Neural crest cell (in vitro differentiated cells): ENCODE measurements around the gene IRGC. TPM values are rescaled to one million over a fixed set of nuclear protein-coding genes. Genes with fewer than 3 reads are reported as not detected.
"Not testable (repeated sequence)": the region's sequence is repeated elsewhere in the genome, so short reads cannot be mapped to it uniquely, and the experiment has no call there.

Experiments
- DNase-seq: peaks from one replicate; pipeline ENCODE4 v3.0.0; 2021; ENCODE audit warnings: low read depth, mixed read lengths, low spot score
- H3K27ac Mint-ChIP-seq: one replicate; pipeline ENCODE4 v1.8.0; 2021; ENCODE audit warnings: mild to moderate bottlenecking, mixed read lengths; ENCODE audit not compliant: unreplicated experiment
- H3K27me3 Mint-ChIP-seq: 2 replicates; pipeline ENCODE4 v1.8.0; 2021; ENCODE audit warnings: low read depth, mild to moderate bottlenecking, mixed read lengths
- H3K36me3 Mint-ChIP-seq: 2 replicates; pipeline ENCODE4 v1.8.0; 2021; ENCODE audit warnings: low read depth, mild to moderate bottlenecking, mixed read lengths
- H3K4me1 Mint-ChIP-seq: 2 replicates; pipeline ENCODE4 v1.8.0; 2021; ENCODE audit warnings: mixed read lengths
- H3K4me3 Mint-ChIP-seq: one replicate; pipeline ENCODE4 v1.8.0; 2021; ENCODE audit warnings: mild to moderate bottlenecking, mixed read lengths
- H3K9me3 Mint-ChIP-seq: 2 replicates; pipeline ENCODE4 v1.8.0; 2021; ENCODE audit warnings: mixed read lengths
- CTCF ChIP-seq: fragments of 200-600 bp; sonication (generic); conservative IDR thresholded peaks from 2 replicates; pipeline ENCODE4 v1.5.0; 2021; ENCODE audit warnings: antibody characterized with exemption, mild to moderate bottlenecking
- total RNA-seq: library from RNA; stranded (reverse); gene quantifications from 2 replicates; pipeline ENCODE4 v1.2.1, GENCODE V29; 2021

IRGC gene
- total RNA-seq, 1 donor from 2014 or later: not detected

- peaks cover 27% of the 10 kb centered on the region for H3K27me3 Mint-ChIP-seq
- H3K27ac Mint-ChIP-seq: no peak overlapping the region
- no peak for TF ChIP-seq CTCF
- no peaks in the 10 kb centered on the region for H3K4me1 Mint-ChIP-seq
- no peaks in the 10 kb centered on the region for H3K36me3 Mint-ChIP-seq
- H3K4me3 Mint-ChIP-seq: no peak overlapping the region
- DNase-seq: no peak
- no peaks in the 10 kb centered on the region for H3K9me3 Mint-ChIP-seq
Measured at GRCh38 chr19:43675906-43676305, 40.0 kb upstream of the IRGC start.

GRCh38 chr19:43678512-43679261 is 37.2 kb upstream of the IRGC start:
- DNase-seq: no peak
- Mint-ChIP-seq H3K27ac (no peak overlapping the region), H3K9me3 (no peaks in the 10 kb centered on the region), H3K4me3 (no peak overlapping the region), H3K36me3 (no peaks in the 10 kb centered on the region), H3K27me3 (peaks cover 11% of the 10 kb centered on the region), H3K4me1 (no peaks in the 10 kb centered on the region)
- TF ChIP-seq CTCF: no peak

DNA sequence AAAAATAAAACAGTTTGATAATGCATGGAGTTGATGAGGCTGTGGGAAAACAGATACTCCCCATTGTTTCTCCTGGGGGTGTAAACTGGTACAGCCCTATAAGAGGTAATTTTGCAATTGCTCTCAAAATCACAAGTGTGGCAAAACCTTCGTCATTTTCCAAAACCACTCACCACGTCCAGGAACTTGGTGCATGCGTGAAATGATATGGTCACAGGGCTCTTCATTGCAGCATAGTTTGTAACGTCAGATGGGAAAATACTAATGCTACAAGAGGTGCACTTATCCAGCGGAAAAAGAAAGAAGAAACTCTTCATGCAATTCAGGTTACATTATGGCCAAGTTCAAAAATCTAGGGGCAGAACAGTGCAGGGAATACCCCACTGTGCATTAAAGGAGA is 34.1 kb upstream of the IRGC start:
- Mint-ChIP-seq H3K4me3 (no peak overlapping the region), H3K27ac (no peak overlapping the region), H3K4me1 (no peaks in the 10 kb centered on the region), H3K27me3 (no peaks in the 10 kb centered on the region), H3K9me3 (no peaks in the 10 kb centered on the region), H3K36me3 (no peaks in the 10 kb centered on the region)
- DNase-seq: no peak
- TF ChIP-seq CTCF: no peak

DNA sequence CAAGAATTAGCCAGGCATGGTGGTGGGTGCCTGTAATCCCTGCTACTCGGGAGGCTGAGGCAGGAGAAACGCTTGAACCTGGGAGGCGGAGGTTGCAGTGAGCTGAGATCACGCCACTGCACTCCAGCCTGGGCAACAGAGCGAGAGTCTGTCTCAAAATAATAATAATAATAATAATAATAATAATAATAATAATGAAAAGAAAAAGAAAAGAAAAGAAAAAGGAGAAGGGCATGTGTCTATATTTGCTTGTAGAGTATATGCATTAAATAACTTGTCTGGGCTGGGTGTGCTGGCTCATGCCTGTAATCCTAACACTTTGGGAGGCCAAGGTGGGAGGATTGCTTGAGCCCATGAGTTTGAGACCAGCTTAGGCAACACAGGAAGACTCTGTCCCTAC is 33.6 kb upstream of the IRGC start:
- H3K4me3 Mint-ChIP-seq, H3K4me1 Mint-ChIP-seq, H3K36me3 Mint-ChIP-seq, H3K27me3 Mint-ChIP-seq, H3K27ac Mint-ChIP-seq, DNase-seq, H3K9me3 Mint-ChIP-seq: not testable (repeated sequence)

- no peak for TF ChIP-seq CTCF
- H3K9me3 Mint-ChIP-seq: no peaks in the 10 kb centered on the region
- DNase-seq: no peak
- no peaks in the 10 kb centered on the region for H3K36me3 Mint-ChIP-seq
- no peak overlapping the region for H3K27ac Mint-ChIP-seq
- H3K4me3 Mint-ChIP-seq: no peak overlapping the region
- H3K4me1 Mint-ChIP-seq: peaks cover 11% of the 10 kb centered on the region
- no peaks in the 10 kb centered on the region for H3K27me3 Mint-ChIP-seq
Measured at GRCh38 chr19:43682824-43683661, 32.8 kb upstream of the IRGC start.

DNA sequence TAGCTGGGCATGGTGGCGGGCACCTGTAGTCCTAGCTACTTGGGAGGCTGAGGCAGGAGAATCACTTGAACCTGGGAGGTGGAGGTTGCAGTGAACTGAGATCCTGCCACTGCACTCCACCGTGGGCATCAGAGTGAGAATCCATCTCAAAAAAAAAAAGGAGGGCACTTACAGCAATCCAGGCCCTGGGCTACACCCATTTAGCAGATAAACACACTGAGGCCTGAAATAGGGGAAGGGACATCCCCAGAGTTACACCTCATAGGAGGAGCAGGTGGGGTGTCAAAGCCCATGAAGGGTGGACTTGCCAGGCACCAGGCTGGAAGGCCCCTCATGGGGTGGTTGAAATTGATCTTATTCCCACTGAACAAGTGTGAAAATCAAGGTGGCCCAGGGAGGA is 32.0 kb upstream of the IRGC start:
- no peak for DNase-seq
- no peaks in the 10 kb centered on the region for H3K27me3 Mint-ChIP-seq
- no peak overlapping the region for H3K4me3 Mint-ChIP-seq
- no peaks in the 10 kb centered on the region for H3K36me3 Mint-ChIP-seq
- H3K4me1 Mint-ChIP-seq: peaks cover 11% of the 10 kb centered on the region
- H3K27ac Mint-ChIP-seq: no peak overlapping the region
- H3K9me3 Mint-ChIP-seq: no peaks in the 10 kb centered on the region
- no peak for TF ChIP-seq CTCF
